Transverse colon (tissue), 4 donors: ENCODE results near the gene YWHAE.

Source experiments
- CTCF ChIP-seq, 5 experiments: fragments of 200-600 bp in 3 of 5; fragments of 450-650 bp in 2 of 5; sonication (generic) in 3 of 5; IDR thresholded peaks; 1 replicate in 2 of 5; 2 replicates in 3 of 5; pipeline ENCODE4 v1.5.1; 2016 to 2017; ENCODE audit warnings: antibody characterized with exemption in 5 of 5, inconsistent platforms in 3 of 5, mild to moderate bottlenecking in 2 of 5, moderate library complexity in 1 of 5
- POLR2A ChIP-seq: fragments of 450-650 bp; IDR thresholded peaks from one replicate; pipeline ENCODE4 v1.6.1; 2016; ENCODE audit warnings: antibody characterized with exemption, mild to moderate bottlenecking, moderate library complexity
- POLR2AphosphoS5 ChIP-seq, 3 donors: sonication (generic); formaldehyde crosslinking; IDR thresholded peaks; one replicate each; pipeline ENCODE4 v1.6.1; 2016; ENCODE audit warnings: antibody characterized with exemption in 3 of 3

- no peak for TF ChIP-seq CTCF (IDR thresholded peaks at IDR 0.05)
- TF ChIP-seq POLR2AphosphoS5 (IDR thresholded peaks at IDR 0.05): peak in 2 of 3 donors; percentile 22 to 60
- TF ChIP-seq POLR2A: no peak
These were observed 20.7 kb downstream of the YWHAE start for GRCh38 chr17:1379208-1379929.
